Stimulated activated CD4-positive, alpha-beta T cell treated with anti-CD3 and anti-CD28 coated beads, Interleukin-4, amount 100 ng/mL, for 4 hours (primary cell): ENCODE data around the gene RBPMS2.

Experiments used
- DNase-seq, 2 experiments: peaks; one replicate each; pipeline ENCODE4 v3.0.0-alpha.2; 2020

RBPMS2 gene

GRCh38 chr15:64716452-64716851 lies 58.9 kb downstream of the RBPMS2 start:
- no peak for DNase-seq

DNA sequence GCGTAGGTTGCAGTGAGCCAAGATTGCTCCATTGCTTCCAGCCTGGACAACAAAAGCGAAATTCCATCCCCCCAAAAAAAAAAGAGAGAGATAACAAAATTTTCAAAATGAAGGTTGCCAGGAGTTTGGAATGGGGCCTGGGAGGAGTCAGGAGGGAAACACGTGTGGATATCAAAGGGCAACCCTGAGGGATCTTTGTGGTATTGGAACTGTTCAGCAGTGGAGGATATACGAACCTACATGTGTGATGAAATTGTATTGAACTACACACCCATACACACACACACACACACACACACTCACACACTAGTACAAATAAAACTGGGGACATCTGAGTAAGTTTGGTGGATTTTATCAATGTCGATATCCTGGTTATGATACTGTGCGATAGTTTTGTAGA lies 61.8 kb downstream of the RBPMS2 start:
- DNase-seq: no peak

GRCh38 chr15:64712353-64712752 lies 63.0 kb downstream of the RBPMS2 start:
- DNase-seq: no peak

DNA sequence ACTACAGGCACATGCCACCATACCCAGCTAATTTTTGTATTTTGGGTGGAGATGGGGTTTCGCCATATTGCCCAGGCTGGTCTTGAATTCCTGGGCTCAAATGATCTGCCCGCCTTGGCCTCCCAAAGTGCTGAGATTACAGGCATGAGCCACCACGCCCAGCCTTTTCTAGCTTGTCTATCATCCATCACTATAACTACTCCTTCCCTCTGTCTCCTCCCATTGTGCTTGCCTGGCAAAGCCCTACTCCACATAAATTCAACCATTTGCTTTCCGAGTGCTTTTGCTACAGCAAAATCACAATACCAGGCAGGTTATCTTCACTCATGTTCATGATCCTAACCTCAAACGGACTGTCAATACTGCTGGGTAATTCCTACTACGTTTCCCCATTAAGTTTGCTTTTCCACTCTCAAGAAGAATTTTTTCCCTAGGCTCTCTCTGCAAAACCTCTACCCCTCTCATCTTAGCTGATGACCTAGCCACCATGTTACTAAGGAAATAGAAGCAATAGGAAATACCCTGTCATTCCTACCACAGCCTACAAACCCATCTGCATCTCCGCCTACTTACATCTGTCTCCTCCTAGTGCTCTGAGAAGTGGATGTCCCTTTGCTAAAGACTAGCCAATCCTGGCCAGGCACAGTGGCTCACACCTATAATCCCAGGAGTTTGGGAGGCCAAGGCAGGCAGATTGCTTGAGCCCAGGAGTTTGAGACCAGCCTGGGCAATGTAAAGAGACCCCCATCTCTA lies 64.5 kb downstream of the RBPMS2 start:
- DNase-seq: no peak

DNA sequence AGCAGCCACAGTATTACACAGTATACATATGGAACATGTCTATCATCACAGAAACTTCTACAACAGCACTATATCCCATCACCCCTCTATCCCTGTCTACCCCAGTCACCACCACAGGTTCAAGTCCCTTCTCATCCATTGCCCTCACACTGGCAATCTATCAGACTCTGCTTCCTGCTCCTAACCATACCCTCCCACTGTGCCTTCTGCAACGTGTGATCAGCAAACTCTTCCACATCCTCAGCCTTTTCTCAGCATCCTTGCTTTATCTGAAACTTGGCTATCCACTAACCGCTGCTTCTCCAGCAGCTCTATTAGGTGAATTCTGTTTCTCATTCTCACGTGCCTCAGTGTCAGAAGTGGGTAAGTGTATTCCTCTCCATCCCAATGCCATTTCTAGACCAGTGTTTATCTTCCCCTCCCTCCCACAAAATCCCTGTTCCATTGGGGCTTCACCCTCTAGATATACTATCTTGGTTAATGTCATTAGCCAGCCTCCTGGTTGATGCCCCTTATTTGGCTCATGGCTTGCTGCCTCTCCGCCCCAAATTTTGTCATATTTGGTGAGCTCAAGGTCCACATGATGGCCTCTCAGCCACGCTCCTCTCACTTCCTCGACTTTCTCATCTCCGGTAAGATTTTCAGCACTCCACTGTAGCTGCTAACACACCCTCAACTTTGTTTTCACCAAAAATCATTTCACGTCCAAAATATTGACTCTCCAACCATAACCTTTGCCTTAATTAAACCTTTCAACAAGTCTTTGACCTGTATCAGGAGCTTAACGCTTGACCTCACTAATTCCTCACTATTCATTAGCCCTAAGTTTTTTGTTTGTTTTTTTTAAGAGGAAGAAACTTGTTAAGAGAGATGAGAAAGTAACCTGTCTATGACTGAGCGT lies 69.1 kb downstream of the RBPMS2 start:
- DNase-seq: no peak

DNA sequence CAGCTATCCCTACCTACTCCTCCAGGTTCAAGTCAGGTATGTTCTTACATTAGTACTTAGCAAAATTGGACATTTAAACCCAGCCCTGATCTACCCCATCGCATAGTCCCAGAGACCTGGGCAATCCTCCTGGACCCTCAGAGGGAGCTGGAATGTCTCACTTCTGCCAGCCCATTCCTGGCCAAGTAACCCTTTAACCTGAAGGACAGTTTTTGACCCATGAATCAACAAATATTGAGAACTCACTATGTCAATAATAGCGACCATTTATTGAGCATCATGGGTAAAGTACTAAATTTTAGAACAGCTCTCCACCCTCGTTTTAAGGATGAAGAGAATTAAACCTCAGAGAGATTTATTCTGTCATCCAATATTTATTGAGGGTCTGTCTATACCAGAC lies 70.4 kb downstream of the RBPMS2 start:
- no peak for DNase-seq

GRCh38 chr15:64703632-64703959 lies 71.8 kb downstream of the RBPMS2 start:
- DNase-seq: no peak

DNA sequence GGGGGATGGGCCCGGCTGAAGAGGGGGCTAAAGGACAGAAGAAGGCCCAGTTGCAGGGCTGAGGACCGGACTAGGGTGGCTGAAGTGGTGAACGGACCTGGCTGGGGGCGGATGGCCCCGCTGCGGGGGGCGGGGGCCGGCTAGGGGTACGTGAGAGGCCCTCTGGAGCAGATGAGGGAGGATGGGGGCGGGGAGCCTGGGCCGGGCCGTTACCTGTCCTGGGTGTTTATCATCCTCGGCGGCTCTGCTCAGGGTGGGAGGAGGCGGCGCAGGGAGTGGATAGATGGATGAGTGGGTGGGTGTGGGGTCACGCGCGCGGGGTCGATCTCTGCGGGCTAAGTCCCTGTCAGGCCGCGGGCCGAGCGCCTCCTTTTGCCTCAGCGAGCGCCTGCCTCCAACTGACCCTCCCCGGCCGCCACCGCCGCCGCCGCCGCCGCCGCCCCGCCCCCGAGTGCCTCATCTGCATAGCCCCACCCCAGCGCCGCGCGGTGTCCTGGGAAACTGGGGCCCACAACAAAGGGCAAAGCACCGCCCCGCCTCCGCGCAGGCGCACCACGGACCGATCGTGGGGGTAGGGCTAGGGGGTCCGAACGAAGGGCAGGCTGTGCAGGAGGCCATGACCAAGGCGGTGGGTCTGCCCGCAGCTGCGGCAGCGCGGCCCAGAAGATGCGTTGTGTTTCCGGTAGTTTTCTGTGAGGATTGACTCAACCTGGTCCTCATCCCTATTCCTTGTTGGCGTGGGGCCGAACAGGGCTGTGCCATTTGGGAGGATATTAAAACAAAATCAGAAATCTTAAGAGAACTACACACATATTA lies 72.4 kb downstream of the RBPMS2 start:
- DNase-seq: peak; percentile 90 to 98

DNA sequence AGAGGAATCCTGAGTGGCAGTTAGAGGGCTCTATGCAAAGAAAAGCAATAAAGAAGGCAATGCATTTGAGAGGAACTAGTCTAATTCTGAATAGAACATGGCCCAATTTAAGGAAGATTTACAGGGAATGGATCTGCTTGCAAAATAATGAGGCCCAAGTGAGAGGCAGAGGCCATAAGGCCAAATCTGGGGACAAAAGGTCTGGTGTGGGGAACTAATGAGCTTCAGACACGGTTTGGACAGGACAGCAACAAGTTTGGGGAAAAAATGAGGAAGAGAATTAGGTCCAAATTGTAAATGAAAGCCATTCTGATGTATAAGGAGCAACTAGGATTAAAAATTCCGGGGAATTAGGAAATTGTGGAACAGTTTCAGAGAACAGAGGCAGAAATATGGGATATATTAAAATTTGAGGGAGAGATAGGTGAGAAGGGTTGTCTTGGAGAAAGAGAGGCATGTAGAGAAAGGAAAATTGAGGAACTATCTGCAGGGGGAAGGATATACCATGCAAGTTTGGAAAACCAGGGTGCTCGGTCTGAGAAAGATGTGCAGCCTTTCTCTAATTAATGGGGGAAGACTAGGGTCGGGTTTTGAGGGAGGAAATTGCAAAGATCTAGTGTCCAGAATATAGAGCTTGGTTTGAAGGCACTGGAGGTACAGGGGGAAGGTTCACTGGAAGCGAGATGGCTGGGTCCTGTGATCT lies 73.8 kb downstream of the RBPMS2 start:
- DNase-seq: no peak

DNA sequence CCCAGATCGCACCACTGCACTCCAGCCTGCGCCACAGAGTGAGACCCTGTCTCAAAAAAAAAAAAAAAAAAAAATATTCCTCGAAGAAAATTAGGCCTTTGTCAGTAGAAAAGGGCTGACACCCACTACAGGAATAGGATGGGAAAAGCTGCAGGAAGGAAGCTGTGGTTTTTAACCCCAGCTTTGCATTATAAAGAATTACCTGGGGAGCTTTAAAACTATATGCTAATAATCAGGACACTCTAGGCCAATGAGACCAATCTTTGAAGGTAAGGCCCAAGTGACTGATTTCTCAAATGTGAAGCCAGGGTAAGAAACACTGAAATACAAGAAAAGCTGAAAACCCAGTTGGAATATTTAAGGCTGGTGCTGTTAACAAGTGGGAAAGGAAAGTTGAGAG lies 74.3 kb downstream of the RBPMS2 start:
- DNase-seq: no peak

- DNase-seq: no peak
Measured at GRCh38 chr15:64699751-64700388, 75.5 kb downstream of the RBPMS2 start.

DNA sequence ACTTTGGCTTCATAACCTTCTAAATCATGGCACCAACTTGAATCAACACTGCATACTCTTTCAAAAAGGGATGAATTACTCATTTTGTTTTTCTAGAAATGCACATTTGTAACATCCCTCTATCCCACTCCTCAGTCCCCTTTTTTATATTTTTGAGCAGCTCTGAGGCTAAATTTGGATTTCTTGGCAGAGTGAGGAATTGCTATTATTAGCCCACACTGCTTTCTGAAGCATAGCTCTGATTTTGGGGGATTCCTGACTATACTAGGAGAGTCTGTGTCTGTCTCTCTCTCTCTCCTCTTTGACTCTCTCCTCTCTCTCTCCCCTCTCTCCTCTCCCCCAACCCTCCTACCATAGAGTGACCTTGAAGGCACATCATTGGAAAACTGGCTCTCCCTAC lies 76.6 kb downstream of the RBPMS2 start:
- DNase-seq: no peak

- DNase-seq: peak in 1 of 2 experiments; percentile 12
Measured at GRCh38 chr15:64697911-64698369, 77.4 kb downstream of the RBPMS2 start.

GRCh38 chr15:64696481-64696880 lies 78.9 kb downstream of the RBPMS2 start:
- no peak for DNase-seq

- no peak for DNase-seq
Measured at GRCh38 chr15:64695561-64695992, 79.8 kb downstream of the RBPMS2 start.

DNA sequence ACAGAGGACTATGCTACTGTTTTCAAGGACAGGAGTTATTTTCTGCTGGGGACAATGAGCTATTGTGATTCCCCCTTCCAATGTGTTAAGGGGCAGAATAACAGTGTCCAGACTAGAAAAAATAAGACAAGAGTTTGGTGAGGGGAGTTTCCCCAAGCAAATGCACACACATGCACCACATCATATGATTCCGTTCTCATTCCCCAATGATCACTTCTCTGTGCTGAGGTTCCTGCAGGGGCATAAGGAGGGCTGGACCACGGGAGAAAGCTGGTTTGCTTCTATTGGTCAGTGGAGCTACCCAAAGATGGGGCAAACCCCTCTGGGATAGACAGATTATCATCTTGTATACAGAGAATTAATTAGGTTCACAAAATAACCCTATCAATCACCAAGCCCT lies 80.6 kb downstream of the RBPMS2 start:
- no peak for DNase-seq

GRCh38 chr15:64693134-64693533 lies 82.3 kb downstream of the RBPMS2 start:
- DNase-seq: no peak

GRCh38 chr15:64691896-64692565 lies 83.4 kb downstream of the RBPMS2 start:
- DNase-seq: no peak

- no peak for DNase-seq
Measured at GRCh38 chr15:64690578-64691296, 84.7 kb downstream of the RBPMS2 start.

- no peak for DNase-seq
Measured at GRCh38 chr15:64690008-64690407, 85.4 kb downstream of the RBPMS2 start.
